Measurements from ENCODE around the gene LOXL1. TPM values are rescaled to one million over a fixed set of nuclear protein-coding genes. Genes with fewer than 3 reads are reported as not detected.
A peak's percentile ranks its signal among the peaks of the same experiment; 100 is the strongest.

The LOXL1 gene
- total RNA-seq, 2 experiments from 2014 or later = 1.9 to 2.5 TPM

DNA sequence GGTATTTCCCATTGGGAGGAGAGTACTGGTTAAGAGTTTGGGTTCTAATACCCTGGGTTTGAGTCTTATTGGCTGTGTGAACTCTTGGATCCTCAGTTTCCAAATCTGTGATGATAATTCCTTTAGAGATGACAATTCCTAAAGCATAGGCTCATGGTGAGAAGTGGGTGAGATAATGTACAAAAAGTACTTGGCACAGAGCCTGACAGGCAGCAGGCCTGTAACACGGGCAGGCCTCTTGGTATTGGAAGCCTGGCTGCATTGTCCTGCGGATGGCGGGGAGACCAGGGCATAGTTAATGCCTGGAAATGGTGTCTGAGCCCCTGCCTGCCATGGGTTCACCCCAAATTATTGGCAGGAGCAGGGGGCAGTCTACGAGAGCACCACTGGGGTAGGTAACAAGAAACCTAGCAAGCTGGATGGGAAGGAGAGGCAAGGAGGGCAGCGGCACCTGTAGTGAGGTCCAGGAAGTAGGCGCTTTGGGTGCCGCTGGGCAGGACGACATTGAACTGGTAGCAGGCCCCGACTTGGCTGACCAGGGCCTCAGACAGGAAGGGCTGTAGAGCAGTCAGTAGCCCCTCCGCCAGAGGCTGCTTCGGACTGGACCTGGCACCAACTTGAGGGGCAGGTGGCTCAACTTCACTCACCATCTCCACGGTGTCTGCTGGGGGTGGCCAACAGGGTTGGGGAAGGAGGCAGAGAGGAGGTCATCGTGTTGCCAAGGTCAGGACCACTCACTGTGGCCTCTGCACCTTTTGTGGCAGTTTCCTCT lies 58.1 kb downstream of the LOXL1 start:
- intact Hi-C loops (cut with DNase I, micrococcal nuclease) = no loop called here
- Mint-ChIP-seq H3K9me3 (ENCODE audit: low read depth) (no peaks in the 10 kb centered on the region), H3K4me1 (peaks cover 25% of the 10 kb centered on the region), H3K4me3 (no peak overlapping the region), H3K36me3 (ENCODE audit: low read depth) (peaks cover 8% of the 10 kb centered on the region), H3K27me3 (no peaks in the 10 kb centered on the region), H3K27ac (peak overlapping the region; percentile 45)
- ChIA-PET CTCF (interaction anchor here (6.3 kb wide), 1 partner anchor 12 kb away, joined by 57 read pairs; no protein-coding TSS in a partner anchor), POLR2A (no interaction called here)
- DNase-seq (no peak), ATAC-seq (no peak)

GRCh38 chr15:73985101-73985873 lies 59.0 kb downstream of the LOXL1 start:
- Mint-ChIP-seq H3K36me3 (ENCODE audit: low read depth) (peaks cover 8% of the 10 kb centered on the region), H3K27ac (peak overlapping the region; percentile 28), H3K27me3 (no peaks in the 10 kb centered on the region), H3K4me1 (peaks cover 25% of the 10 kb centered on the region), H3K4me3 (no peak overlapping the region), H3K9me3 (ENCODE audit: low read depth) (no peaks in the 10 kb centered on the region)
- intact Hi-C loops (cut with DNase I, micrococcal nuclease) = no loop called here
- no peak for ATAC-seq
- DNase-seq = no peak
- ChIA-PET CTCF (interaction anchor here (0.6 to 6.3 kb wide), 4 partner anchors 11 to 454 kb away, joined by 3 to 57 read pairs (median 4); no protein-coding TSS in a partner anchor), POLR2A (interaction anchor here (1.2 kb wide), 1 partner anchor 9 kb away, joined by 3 read pairs; the partner anchor contains the start of gene PML)

DNA sequence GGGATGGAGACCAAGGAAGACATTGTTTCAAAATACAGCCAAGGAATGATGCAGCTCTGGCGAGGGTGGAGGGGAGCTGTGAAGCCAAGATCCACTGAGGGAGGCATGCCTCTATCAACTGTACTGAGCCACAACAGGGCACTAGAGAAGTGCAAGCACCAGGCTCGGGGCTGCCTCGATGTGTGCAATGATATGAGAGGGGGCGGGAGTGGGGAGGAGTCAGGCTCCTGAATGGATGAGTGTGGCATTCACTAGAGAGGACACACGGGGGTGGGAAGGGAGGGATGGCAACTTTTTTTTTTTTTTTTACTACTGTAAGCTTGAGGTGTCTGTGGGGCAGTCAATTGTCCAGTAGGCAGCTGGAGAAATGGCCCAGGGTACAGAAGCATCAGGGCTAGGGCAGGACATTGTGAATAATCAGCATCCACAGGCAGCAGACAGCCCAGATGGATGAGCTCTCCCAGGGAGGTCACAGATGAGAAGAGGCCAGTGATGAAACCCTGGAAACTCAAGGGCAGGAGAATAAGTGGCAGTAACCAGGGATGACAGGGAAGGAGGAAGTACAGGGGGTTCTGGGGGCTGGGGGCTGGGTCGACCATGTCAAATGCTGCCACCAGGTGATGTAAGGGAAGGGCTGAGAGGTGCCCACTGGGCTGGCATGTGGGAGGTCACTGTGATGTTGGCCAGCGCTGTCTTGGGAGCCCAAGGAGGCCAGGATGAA lies 60.0 kb downstream of the LOXL1 start:
- peaks cover 31% of the 10 kb centered on the region for H3K4me1 Mint-ChIP-seq
- H3K4me3 Mint-ChIP-seq = no peak overlapping the region
- intact Hi-C loops (cut with DNase I, micrococcal nuclease) = no loop called here
- peaks cover 8% of the 10 kb centered on the region for H3K36me3 Mint-ChIP-seq (ENCODE audit: low read depth)
- ChIA-PET CTCF (interaction anchor here (0.8 to 6.3 kb wide), 4 partner anchors 10 to 62 kb away, joined by 3 to 57 read pairs (median 6); no protein-coding TSS in a partner anchor), POLR2A (interaction anchor here (1.2 kb wide), 1 partner anchor 8 kb away, joined by 3 read pairs; the partner anchor contains the start of gene PML)
- DNase-seq (no peak), ATAC-seq (no peak)
- H3K9me3 Mint-ChIP-seq (ENCODE audit: low read depth) = no peaks in the 10 kb centered on the region
- no peak overlapping the region for H3K27ac Mint-ChIP-seq
- H3K27me3 Mint-ChIP-seq = no peaks in the 10 kb centered on the region

DNA sequence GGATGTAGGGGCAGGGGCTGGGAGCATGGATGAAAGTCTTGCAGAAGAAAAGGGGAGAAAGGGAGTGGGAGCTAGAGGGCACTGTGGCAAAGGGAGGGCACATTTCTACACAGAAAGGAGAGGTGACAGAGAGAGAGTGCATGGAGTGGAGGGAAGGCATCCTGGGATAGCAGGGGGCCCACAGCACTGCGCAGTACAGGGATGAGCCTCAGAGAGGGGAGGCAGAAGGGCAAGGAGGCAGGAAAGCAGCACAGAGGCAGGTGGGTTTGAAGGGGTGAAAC lies 60.5 kb downstream of the LOXL1 start:
- no peaks in the 10 kb centered on the region for H3K27me3 Mint-ChIP-seq
- ChIA-PET POLR2A (no interaction called here), CTCF (interaction anchor here (2.4 to 6.3 kb wide), 2 partner anchors 14 to 62 kb away, joined by 8 to 57 read pairs; no protein-coding TSS in a partner anchor)
- H3K27ac Mint-ChIP-seq = no peak overlapping the region
- ATAC-seq (no peak), DNase-seq (no peak)
- no peaks in the 10 kb centered on the region for H3K9me3 Mint-ChIP-seq (ENCODE audit: low read depth)
- H3K4me3 Mint-ChIP-seq = no peak overlapping the region
- intact Hi-C loops (cut with DNase I, micrococcal nuclease) = no loop called here
- H3K4me1 Mint-ChIP-seq = peaks cover 29% of the 10 kb centered on the region
- peaks cover 8% of the 10 kb centered on the region for H3K36me3 Mint-ChIP-seq (ENCODE audit: low read depth)

DNA sequence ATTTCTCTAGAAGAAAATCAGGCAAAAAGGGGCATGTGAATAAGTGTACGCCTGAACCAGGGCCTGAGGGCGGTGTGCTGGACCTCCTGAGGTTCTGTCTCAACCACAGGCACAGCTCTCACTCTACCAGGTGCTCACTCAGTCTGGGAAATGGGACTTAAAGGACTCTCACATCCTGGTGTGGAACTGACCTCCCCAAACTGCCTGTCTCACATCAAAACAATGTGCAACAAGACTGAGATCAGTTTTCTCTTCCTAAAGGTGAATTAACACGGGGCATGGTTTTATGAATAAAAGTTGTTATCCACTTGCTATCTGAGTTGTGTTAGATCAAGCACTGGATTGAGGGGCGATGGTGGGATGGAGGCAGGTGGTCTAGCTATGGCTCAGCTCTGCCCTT lies 61.0 kb downstream of the LOXL1 start:
- Mint-ChIP-seq H3K4me3 (no peak overlapping the region), H3K4me1 (peaks cover 24% of the 10 kb centered on the region), H3K9me3 (ENCODE audit: low read depth) (no peaks in the 10 kb centered on the region), H3K27ac (no peak overlapping the region), H3K27me3 (no peaks in the 10 kb centered on the region), H3K36me3 (ENCODE audit: low read depth) (peaks cover 8% of the 10 kb centered on the region)
- no peak for DNase-seq
- ChIA-PET CTCF (interaction anchor here (0.8 to 6.3 kb wide), 3 partner anchors 15 to 626 kb away, joined by 3 to 57 read pairs (median 8); no protein-coding TSS in a partner anchor), POLR2A (interaction anchor here (0.6 kb wide), 1 partner anchor 207 kb away, joined by 3 read pairs; no protein-coding TSS in a partner anchor)
- ATAC-seq = no peak
- intact Hi-C loops (cut with DNase I, micrococcal nuclease) = no loop called here

DNA sequence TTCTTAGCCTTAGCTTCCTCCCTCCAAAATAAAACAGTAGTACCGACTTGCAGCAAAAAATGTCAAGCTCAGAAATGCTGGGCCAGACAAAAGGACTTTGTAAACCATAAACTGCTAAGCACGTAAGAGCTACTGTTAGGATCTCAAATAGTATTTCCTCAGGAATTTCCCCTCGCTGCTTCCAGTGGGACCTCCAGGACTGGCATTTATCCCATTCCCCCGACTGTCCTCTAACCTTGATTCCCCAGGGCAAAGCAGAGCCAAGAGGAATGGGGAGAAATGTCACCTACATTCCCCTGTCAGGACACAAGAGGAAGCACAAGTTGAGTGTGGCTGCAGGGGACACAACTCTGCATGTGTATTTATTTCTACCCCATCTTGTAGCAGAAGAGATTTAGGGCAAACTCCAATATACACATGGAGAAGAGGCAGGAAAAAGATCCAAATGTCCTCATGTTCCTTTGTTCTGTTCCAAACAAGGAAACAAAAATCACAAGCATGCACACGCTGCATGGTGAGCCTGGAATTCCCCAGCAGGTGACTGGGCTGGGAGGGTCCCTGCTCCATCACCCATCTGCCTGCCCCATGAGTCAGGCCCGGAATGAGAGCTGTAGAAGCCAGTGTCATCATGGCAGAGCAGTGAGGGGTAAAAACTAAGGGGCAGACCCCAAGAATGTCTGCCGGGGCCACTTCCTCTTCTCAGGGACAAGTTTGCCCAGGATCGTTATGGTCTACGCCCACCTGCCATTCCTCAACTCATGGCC lies 61.6 kb downstream of the LOXL1 start:
- CTCF ChIA-PET = interaction anchor here (0.6 to 6.3 kb wide), 4 partner anchors 15 to 625 kb away, joined by 3 to 57 read pairs (median 6); no protein-coding TSS in a partner anchor
- Mint-ChIP-seq H3K36me3 (ENCODE audit: low read depth) (peaks cover 8% of the 10 kb centered on the region), H3K27ac (no peak overlapping the region), H3K9me3 (ENCODE audit: low read depth) (no peaks in the 10 kb centered on the region), H3K4me3 (no peak overlapping the region), H3K4me1 (peaks cover 24% of the 10 kb centered on the region), H3K27me3 (no peaks in the 10 kb centered on the region)
- POLR2A ChIA-PET = interaction anchor here (0.6 kb wide), 1 partner anchor 208 kb away, joined by 3 read pairs; no protein-coding TSS in a partner anchor
- ATAC-seq (no peak), DNase-seq (no peak)
- intact Hi-C loops (cut with DNase I, micrococcal nuclease) = no loop called here

GRCh38 chr15:73988445-73988969 lies 62.2 kb downstream of the LOXL1 start:
- Mint-ChIP-seq H3K36me3 (ENCODE audit: low read depth) (peaks cover 8% of the 10 kb centered on the region), H3K4me3 (no peak overlapping the region), H3K9me3 (ENCODE audit: low read depth) (no peaks in the 10 kb centered on the region), H3K27me3 (no peaks in the 10 kb centered on the region), H3K4me1 (peaks cover 27% of the 10 kb centered on the region), H3K27ac (no peak overlapping the region)
- DNase-seq = no peak
- no peak for ATAC-seq
- ChIA-PET POLR2A (no interaction called here), CTCF (interaction anchor here (1.6 to 6.3 kb wide), 3 partner anchors 16 to 60 kb away, joined by 8 to 57 read pairs (median 8); no protein-coding TSS in a partner anchor)
- intact Hi-C loops (cut with DNase I, micrococcal nuclease) = no loop called here

DNA sequence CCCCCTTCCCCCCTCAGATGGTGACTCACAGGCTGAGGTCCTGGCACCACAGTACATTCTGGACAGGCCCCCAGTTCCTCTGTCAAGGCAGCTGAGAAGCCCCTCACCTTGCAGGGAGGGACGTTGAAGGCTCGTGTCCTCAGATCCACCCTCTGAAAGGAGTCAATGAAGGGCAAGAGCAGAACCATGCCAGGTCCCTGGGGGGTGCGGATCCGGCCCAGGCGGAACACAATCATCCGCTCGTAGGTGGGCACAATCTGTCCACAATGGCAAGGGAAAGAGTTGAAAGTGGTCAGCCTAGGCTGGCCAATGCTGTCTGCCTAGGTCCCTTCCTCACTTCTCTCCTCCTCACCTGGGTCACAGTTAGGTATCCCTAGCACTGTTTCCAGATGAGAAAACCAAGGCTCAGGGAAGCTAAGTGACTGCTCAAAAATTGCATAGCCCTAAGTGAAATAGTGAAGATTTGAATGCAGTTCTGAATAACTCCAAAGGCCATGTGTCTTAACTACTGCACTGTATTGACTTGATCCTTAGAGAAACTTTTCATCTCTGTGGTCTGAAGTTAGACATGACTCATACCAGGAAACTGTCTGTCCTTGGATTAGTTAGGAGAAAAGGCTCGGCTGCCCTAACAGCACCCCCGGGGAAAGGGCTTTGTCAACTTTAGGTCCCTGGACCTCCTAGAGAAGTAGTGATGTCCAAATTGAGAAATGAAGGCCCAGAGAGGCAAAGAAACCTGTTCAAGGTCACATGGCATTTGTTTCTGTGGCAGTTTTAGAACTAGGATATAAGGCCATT lies 62.9 kb downstream of the LOXL1 start:
- POLR2A ChIA-PET = no interaction called here

DNA sequence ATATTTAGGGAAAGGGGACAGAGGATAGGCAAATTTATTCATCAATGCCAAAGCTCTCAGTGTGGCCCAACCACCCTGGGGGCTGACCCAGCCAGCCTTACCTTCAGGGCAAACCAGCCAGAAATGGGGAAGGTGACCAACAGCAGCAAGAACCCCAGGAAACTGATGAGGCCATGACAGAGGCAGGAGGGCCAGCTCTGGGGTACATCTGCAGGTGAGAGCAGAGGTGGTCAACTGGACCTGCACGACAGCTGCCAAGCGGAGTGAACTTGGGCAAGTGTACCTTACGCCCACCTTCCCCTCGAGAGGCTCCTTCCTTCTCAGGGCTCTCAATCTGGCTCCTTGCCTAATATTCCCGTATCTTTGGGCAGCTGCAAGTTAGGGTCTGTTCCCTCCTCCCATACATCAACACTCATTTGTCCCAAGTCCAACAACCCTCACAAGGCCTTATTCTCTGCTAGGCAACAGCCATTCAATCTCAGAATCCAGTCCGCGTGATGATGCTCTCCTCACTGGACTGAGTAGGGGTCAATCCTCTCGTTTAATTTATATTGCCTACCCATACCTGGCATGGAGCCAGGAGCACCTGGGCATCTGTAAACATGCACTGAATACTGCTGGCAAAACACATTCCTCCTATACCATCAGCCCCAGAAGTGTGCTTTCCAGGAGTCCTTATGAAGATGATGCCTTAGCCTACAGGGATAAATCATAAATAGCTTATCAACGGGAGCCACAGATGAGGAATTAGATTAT lies 64.2 kb downstream of the LOXL1 start:
- DNase-seq (no peak), ATAC-seq (no peak)
- intact Hi-C loops (cut with DNase I, micrococcal nuclease) = loop anchor here (5.0 to 10.0 kb wide), 11 partner anchors 356 to 1756 kb away; partner anchors contain the start of genes ADPGK (in 1 of the 2), ARID3B (in 1 of the 2), ARIH1 (in 1 of the 2) and C15orf39 (in 1 of the 2)
- H3K36me3 Mint-ChIP-seq (ENCODE audit: low read depth) = peaks cover 5% of the 10 kb centered on the region
- POLR2A ChIA-PET = no interaction called here
- CTCF ChIA-PET = interaction anchor here (0.7 to 6.3 kb wide), 8 partner anchors 8 to 753 kb away, joined by 3 to 57 read pairs (median 4); partner anchors contain the start of gene TBC1D21
- no peak overlapping the region for H3K4me3 Mint-ChIP-seq
- H3K4me1 Mint-ChIP-seq = peaks cover 34% of the 10 kb centered on the region
- H3K27me3 Mint-ChIP-seq = no peaks in the 10 kb centered on the region
- H3K9me3 Mint-ChIP-seq (ENCODE audit: low read depth) = no peaks in the 10 kb centered on the region
- H3K27ac Mint-ChIP-seq = no peak overlapping the region

More for the DNA sequence above, 62.9 kb downstream of the LOXL1 start:
- CTCF ChIA-PET = interaction anchor here (0.6 to 6.3 kb wide), 5 partner anchors 17 to 752 kb away, joined by 3 to 57 read pairs (median 8); no protein-coding TSS in a partner anchor
- no peak overlapping the region for H3K27ac Mint-ChIP-seq
- DNase-seq (no peak), ATAC-seq (no peak)
- peaks cover 34% of the 10 kb centered on the region for H3K4me1 Mint-ChIP-seq
- no peaks in the 10 kb centered on the region for H3K9me3 Mint-ChIP-seq (ENCODE audit: low read depth)
- peaks cover 5% of the 10 kb centered on the region for H3K36me3 Mint-ChIP-seq (ENCODE audit: low read depth)
- no peaks in the 10 kb centered on the region for H3K27me3 Mint-ChIP-seq
- intact Hi-C loops (cut with DNase I, micrococcal nuclease) = no loop called here
- H3K4me3 Mint-ChIP-seq = no peak overlapping the region

Data from activated CD4-positive, alpha-beta T cell treated with anti-CD3 and anti-CD28 coated beads for 36 hours (primary cell).